GM23338 (cell line): Measurements from ENCODE around the gene CD4. TPM values are rescaled to one million over a fixed set of nuclear protein-coding genes. Genes with fewer than 3 reads are reported as not detected.
A peak's percentile ranks its signal among the peaks of the same experiment; 100 is the strongest.

Source experiments
- ATAC-seq: fragments of 200-7000 bp; cut with Tn5 transposase; 3 replicates; pipeline ENCODE4 v1.9.1; 2020
- DNase-seq: peaks from one replicate; pipeline ENCODE4 v3.0.0-alpha.2; 2015; ENCODE audit warnings: low spot score
- H2AFZ ChIP-seq: fragments of 200-600 bp; sonication (generic); 2 replicates; pipeline ENCODE4 v1.8.0; 2016; ENCODE audit warnings: antibody characterized with exemption, mild to moderate bottlenecking, moderate library complexity
- H3F3A ChIP-seq: fragments of 200-600 bp; sonication (generic); replicated peaks from 2 replicates; pipeline ENCODE4 v1.8.0; 2017; ENCODE audit warnings: antibody characterized with exemption, mixed run types, low read depth
- H3K27ac ChIP-seq: fragments of 200-600 bp; sonication (generic); 2 replicates; pipeline ENCODE4 v1.6.1; 2016; ENCODE audit warnings: low read depth
- H3K27me3 ChIP-seq: fragments of 200-600 bp; sonication (generic); 2 replicates; pipeline ENCODE4 v1.8.0; 2016; ENCODE audit warnings: mild to moderate bottlenecking, mixed run types, moderate library complexity; ENCODE audit not compliant: insufficient read depth
- H3K36me3 ChIP-seq: fragments of 200-600 bp; sonication (generic); 2 replicates; pipeline ENCODE4 v1.8.0; 2016; ENCODE audit warnings: mild to moderate bottlenecking; ENCODE audit not compliant: insufficient read depth
- H3K4me1 ChIP-seq: fragments of 200-600 bp; sonication (generic); 2 replicates; pipeline ENCODE4 v1.8.0; 2016; ENCODE audit warnings: mild to moderate bottlenecking, moderate library complexity; ENCODE audit not compliant: insufficient read depth
- H3K4me2 ChIP-seq: fragments of 200-600 bp; sonication (generic); 2 replicates; pipeline ENCODE4 v1.7.1; 2017; ENCODE audit warnings: mixed run types
- H3K4me3 ChIP-seq: fragments of 200-600 bp; sonication (generic); 2 replicates; pipeline ENCODE4 v1.6.1; 2016; ENCODE audit warnings: mixed run types
- H3K79me2 ChIP-seq: fragments of 200-600 bp; sonication (generic); replicated peaks from 2 replicates; pipeline ENCODE4 v1.8.0; 2017; ENCODE audit warnings: mild to moderate bottlenecking; ENCODE audit not compliant: insufficient read depth
- H3K9me2 ChIP-seq: fragments of 200-600 bp; sonication (generic); 2 replicates; pipeline ENCODE4 v1.8.0; 2017; ENCODE audit not compliant: insufficient read depth
- H4K20me1 ChIP-seq: fragments of 200-600 bp; sonication (generic); replicated peaks from 2 replicates; pipeline ENCODE4 v1.8.0; 2017; ENCODE audit warnings: mild to moderate bottlenecking; ENCODE audit not compliant: insufficient read depth
- H3K27ac Mint-ChIP-seq: 2 replicates; pipeline ENCODE4 v1.8.0; 2020; ENCODE audit warnings: inconsistent platforms, mild to moderate bottlenecking, moderate library complexity, mixed read lengths
- H3K27me3 Mint-ChIP-seq: 3 replicates; pipeline ENCODE4 v1.8.0; 2022; ENCODE audit warnings: low read depth, mild to moderate bottlenecking, moderate library complexity, mixed read lengths, inconsistent platforms; ENCODE audit not compliant: insufficient read depth, poor library complexity
- H3K36me3 Mint-ChIP-seq: 3 replicates; pipeline ENCODE4 v1.8.0; 2021; ENCODE audit warnings: low read depth, mild to moderate bottlenecking, inconsistent platforms, moderate library complexity, mixed read lengths
- H3K4me1 Mint-ChIP-seq: 3 replicates; pipeline ENCODE4 v1.8.0; 2020; ENCODE audit warnings: mild to moderate bottlenecking, inconsistent platforms, mixed read lengths
- H3K4me3 Mint-ChIP-seq: 3 replicates; pipeline ENCODE4 v1.8.0; 2021; ENCODE audit warnings: moderate library complexity, mild to moderate bottlenecking, inconsistent platforms, mixed read lengths
- H3K9me3 Mint-ChIP-seq: 3 replicates; pipeline ENCODE4 v1.8.0; 2020; ENCODE audit warnings: moderate library complexity, mild to moderate bottlenecking, inconsistent platforms, mixed read lengths
- CREB1 ChIP-seq: fragments of 250-450 bp; sonication (Bioruptor Pico); IDR thresholded peaks from 2 replicates; pipeline ENCODE4 v1.5.0; 2020; ENCODE audit warnings: low read depth, mild to moderate bottlenecking, moderate library complexity
- JUNB ChIP-seq: IDR thresholded peaks from one replicate; pipeline ENCODE4 v1.6.1; 2016; ENCODE audit warnings: antibody characterized with exemption; ENCODE audit not compliant: unreplicated experiment
- NANOG ChIP-seq: IDR thresholded peaks from 2 replicates; pipeline ENCODE4 v1.6.1; 2016; ENCODE audit warnings: antibody characterized with exemption, borderline replicate concordance
- STAT1 ChIP-seq: IDR thresholded peaks from one replicate; pipeline ENCODE4 v1.6.1; 2016; ENCODE audit warnings: antibody characterized with exemption; ENCODE audit not compliant: unreplicated experiment
- ZNF114 ChIP-seq: fragments of 250-450 bp; sonication (Bioruptor Pico); IDR thresholded peaks from 2 replicates; pipeline ENCODE4 v1.5.0; 2020; ENCODE audit warnings: mild to moderate bottlenecking, moderate library complexity
- polyA plus RNA-seq: library from polyadenylated mRNA; unstranded; fragments of >200 nt; fragmentation: Nextera tagmentation; extraction: Ambion mirVana; gene quantifications from 2 replicates; pipeline ENCODE4 v1.2.1, GENCODE V29; 2016
- total RNA-seq: library from RNA; depleted of rRNA; stranded (reverse); fragments of >200 nt; shearing (Covaris generic); gene quantifications from 2 replicates; pipeline ENCODE4 v1.2.3, GENCODE V29; 2014
- TF ChIP-seq, protein P1 (sequence below), 2 experiments: fragments of 200-600 bp in 1 of 2; sonication (generic) in 1 of 2; conservative IDR thresholded peaks; 2 replicates each; pipeline versions ENCODE4 v1.5.1 to v1.6.1; 2016 to 2017; ENCODE audit warnings: antibody characterized with exemption in 2 of 2, low read depth in 2 of 2, mild to moderate bottlenecking in 2 of 2, moderate library complexity in 1 of 2
- TF ChIP-seq, protein P2 (sequence below): fragments of 250-450 bp; sonication (Bioruptor Pico); IDR thresholded peaks from 2 replicates; pipeline ENCODE4 v1.5.0; 2020; ENCODE audit warnings: mild to moderate bottlenecking, moderate library complexity

The CD4 gene
- total and polyA plus RNA-seq, 2 experiments from 2014 or later, result 1.5 to 2.0 TPM

DNA sequence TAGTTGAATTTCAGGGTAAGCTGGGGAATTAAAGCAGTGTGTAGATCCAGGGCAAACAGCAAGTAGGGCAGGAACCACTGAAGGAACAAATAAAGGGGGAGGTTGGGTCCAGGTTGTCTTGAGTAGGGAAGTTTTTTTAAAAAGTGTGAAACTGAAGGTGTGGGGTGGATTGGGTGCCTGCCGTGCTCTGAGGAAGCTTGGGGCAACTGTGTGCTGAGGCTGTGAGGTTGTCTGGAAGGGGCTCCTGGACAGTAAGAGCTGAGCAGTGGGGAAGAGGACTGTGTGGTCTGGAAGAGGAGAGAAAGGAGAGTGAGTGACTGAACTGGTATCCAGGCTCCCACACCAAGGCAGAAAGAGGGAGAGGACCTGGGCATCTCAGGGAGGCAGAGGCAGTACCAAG is 21.4 kb downstream of the CD4 start:
- H3K27ac Mint-ChIP-seq, result peak overlapping the region; percentile 6; the same call in 1 of the 2 replicates
- no peak overlapping the region for H3K4me2 ChIP-seq
- ATAC-seq (peak; percentile 40), DNase-seq (no peak)
- peak overlapping the region; percentile 47; the same call in 1 of the 2 replicates for H2AFZ ChIP-seq
- no peak for TF ChIP-seq CREB1 (CRISPR knock-in tag)
- no peak for TF ChIP-seq NANOG
- no peak for TF ChIP-seq JUNB
- TF ChIP-seq ZNF114 (CRISPR knock-in tag), result no peak
- TF ChIP-seq, protein P1, sequence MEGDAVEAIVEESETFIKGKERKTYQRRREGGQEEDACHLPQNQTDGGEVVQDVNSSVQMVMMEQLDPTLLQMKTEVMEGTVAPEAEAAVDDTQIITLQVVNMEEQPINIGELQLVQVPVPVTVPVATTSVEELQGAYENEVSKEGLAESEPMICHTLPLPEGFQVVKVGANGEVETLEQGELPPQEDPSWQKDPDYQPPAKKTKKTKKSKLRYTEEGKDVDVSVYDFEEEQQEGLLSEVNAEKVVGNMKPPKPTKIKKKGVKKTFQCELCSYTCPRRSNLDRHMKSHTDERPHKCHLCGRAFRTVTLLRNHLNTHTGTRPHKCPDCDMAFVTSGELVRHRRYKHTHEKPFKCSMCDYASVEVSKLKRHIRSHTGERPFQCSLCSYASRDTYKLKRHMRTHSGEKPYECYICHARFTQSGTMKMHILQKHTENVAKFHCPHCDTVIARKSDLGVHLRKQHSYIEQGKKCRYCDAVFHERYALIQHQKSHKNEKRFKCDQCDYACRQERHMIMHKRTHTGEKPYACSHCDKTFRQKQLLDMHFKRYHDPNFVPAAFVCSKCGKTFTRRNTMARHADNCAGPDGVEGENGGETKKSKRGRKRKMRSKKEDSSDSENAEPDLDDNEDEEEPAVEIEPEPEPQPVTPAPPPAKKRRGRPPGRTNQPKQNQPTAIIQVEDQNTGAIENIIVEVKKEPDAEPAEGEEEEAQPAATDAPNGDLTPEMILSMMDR (conservative IDR thresholded peaks at IDR 0.05; ENCODE audit: low read depth in 2 of 2), result no peak
- peaks cover 21% of the 10 kb centered on the region for H3K27me3 Mint-ChIP-seq
- no peaks in the 10 kb centered on the region for H3K36me3 Mint-ChIP-seq
- 0 out of 2 replicates have a peak, but pooled peaks cover 7% of the 10 kb centered on the region for H3K27me3 ChIP-seq
- H3K4me1 ChIP-seq, result peaks cover 16% of the 10 kb centered on the region
- no peak overlapping the region for H3K4me3 ChIP-seq
- no peaks in the 10 kb centered on the region for H3F3A ChIP-seq
- H3K79me2 ChIP-seq, result no peaks in the 10 kb centered on the region
- H3K36me3 ChIP-seq, result no peaks in the 10 kb centered on the region; the same call in 1 of the 2 replicates
- H3K9me3 Mint-ChIP-seq, result no peaks in the 10 kb centered on the region; the same call in 2 of the 3 replicates
- no peak overlapping the region; the same call in 2 of the 3 replicates for H3K4me3 Mint-ChIP-seq
- no peaks in the 10 kb centered on the region; the same call in 1 of the 2 replicates for H4K20me1 ChIP-seq
- H3K9me2 ChIP-seq, result peaks cover 4% of the 10 kb centered on the region; the same call in 1 of the 2 replicates
- H3K27ac ChIP-seq, result no peak overlapping the region
- peaks cover 18% of the 10 kb centered on the region for H3K4me1 Mint-ChIP-seq

DNA sequence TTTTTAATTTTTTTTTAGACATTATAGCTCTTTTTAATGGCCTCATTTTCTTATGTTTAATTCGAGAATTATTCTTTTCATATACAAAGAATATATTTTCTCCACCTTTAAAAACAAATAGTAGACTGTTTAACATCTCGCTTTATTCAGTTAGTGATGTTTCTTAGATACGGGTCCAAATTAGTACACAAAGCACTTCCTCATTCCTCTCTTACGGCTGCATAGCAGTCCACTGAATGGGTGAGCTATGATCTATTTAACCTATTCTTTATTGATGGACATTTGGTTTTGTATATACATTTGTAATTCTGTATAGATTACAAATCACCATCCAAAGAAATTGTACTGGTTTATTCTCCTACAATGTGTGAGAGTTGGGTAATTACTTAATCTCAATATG is 24.0 kb downstream of the CD4 start:
- no peak overlapping the region for H3K27ac Mint-ChIP-seq
- DNase-seq, result no peak
- H4K20me1 ChIP-seq, result no peaks in the 10 kb centered on the region
- H3K9me2 ChIP-seq, result peaks cover 4% of the 10 kb centered on the region; the same call in 1 of the 2 replicates
- H3K79me2 ChIP-seq, result no peaks in the 10 kb centered on the region
- no peak overlapping the region for H3K4me3 Mint-ChIP-seq
- no peaks in the 10 kb centered on the region; the same call in 1 of the 2 replicates for H3K36me3 ChIP-seq
- H3K36me3 Mint-ChIP-seq, result no peaks in the 10 kb centered on the region
- H3K27ac ChIP-seq, result no peak overlapping the region
- no peaks in the 10 kb centered on the region; the same call in 2 of the 3 replicates for H3K9me3 Mint-ChIP-seq
- no peak overlapping the region for H3K4me2 ChIP-seq
- H3F3A ChIP-seq, result no peaks in the 10 kb centered on the region
- no peak for TF ChIP-seq STAT1
- TF ChIP-seq, protein P2, sequence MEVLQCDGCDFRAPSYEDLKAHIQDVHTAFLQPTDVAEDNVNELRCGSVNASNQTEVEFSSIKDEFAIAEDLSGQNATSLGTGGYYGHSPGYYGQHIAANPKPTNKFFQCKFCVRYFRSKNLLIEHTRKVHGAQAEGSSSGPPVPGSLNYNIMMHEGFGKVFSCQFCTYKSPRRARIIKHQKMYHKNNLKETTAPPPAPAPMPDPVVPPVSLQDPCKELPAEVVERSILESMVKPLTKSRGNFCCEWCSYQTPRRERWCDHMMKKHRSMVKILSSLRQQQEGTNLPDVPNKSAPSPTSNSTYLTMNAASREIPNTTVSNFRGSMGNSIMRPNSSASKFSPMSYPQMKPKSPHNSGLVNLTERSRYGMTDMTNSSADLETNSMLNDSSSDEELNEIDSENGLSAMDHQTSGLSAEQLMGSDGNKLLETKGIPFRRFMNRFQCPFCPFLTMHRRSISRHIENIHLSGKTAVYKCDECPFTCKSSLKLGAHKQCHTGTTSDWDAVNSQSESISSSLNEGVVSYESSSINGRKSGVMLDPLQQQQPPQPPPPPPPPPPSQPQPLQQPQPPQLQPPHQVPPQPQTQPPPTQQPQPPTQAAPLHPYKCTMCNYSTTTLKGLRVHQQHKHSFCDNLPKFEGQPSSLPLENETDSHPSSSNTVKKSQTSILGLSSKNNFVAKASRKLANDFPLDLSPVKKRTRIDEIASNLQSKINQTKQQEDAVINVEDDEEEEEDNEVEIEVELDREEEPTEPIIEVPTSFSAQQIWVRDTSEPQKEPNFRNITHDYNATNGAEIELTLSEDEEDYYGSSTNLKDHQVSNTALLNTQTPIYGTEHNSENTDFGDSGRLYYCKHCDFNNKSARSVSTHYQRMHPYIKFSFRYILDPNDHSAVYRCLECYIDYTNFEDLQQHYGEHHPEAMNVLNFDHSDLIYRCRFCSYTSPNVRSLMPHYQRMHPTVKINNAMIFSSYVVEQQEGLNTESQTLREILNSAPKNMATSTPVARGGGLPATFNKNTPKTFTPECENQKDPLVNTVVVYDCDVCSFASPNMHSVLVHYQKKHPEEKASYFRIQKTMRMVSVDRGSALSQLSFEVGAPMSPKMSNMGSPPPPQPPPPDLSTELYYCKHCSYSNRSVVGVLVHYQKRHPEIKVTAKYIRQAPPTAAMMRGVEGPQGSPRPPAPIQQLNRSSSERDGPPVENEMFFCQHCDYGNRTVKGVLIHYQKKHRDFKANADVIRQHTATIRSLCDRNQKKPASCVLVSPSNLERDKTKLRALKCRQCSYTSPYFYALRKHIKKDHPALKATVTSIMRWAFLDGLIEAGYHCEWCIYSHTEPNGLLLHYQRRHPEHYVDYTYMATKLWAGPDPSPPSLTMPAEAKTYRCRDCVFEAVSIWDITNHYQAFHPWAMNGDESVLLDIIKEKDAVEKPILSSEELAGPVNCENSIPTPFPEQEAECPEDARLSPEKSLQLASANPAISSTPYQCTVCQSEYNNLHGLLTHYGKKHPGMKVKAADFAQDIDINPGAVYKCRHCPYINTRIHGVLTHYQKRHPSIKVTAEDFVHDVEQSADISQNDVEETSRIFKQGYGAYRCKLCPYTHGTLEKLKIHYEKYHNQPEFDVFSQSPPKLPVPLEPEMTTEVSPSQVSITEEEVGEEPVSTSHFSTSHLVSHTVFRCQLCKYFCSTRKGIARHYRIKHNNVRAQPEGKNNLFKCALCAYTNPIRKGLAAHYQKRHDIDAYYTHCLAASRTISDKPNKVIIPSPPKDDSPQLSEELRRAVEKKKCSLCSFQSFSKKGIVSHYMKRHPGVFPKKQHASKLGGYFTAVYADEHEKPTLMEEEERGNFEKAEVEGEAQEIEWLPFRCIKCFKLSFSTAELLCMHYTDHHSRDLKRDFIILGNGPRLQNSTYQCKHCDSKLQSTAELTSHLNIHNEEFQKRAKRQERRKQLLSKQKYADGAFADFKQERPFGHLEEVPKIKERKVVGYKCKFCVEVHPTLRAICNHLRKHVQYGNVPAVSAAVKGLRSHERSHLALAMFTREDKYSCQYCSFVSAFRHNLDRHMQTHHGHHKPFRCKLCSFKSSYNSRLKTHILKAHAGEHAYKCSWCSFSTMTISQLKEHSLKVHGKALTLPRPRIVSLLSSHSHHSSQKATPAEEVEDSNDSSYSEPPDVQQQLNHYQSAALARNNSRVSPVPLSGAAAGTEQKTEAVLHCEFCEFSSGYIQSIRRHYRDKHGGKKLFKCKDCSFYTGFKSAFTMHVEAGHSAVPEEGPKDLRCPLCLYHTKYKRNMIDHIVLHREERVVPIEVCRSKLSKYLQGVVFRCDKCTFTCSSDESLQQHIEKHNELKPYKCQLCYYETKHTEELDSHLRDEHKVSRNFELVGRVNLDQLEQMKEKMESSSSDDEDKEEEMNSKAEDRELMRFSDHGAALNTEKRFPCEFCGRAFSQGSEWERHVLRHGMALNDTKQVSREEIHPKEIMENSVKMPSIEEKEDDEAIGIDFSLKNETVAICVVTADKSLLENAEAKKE (CRISPR knock-in tag), result no peak
- no peak for ATAC-seq
- H3K4me1 Mint-ChIP-seq, result peaks cover 27% of the 10 kb centered on the region
- H2AFZ ChIP-seq, result no peak overlapping the region
- H3K27me3 Mint-ChIP-seq, result peaks cover 24% of the 10 kb centered on the region
- H3K4me3 ChIP-seq, result no peak overlapping the region
- H3K4me1 ChIP-seq, result peaks cover 20% of the 10 kb centered on the region
- H3K27me3 ChIP-seq, result 0 out of 2 replicates have a peak, but pooled peaks cover 7% of the 10 kb centered on the region
